Gastroesophageal sphincter (tissue), 3 donors: ENCODE results near the gene FOXK2.

Experiments
- CTCF ChIP-seq, 4 experiments: fragments of 200-600 bp in 2 of 4; fragments of 450-650 bp in 2 of 4; sonication (generic) in 1 of 4; IDR thresholded peaks; one replicate each; pipeline ENCODE4 v1.5.1; 2017 to 2019; ENCODE audit warnings: antibody characterized with exemption in 4 of 4, mild to moderate bottlenecking in 2 of 4, moderate library complexity in 2 of 4
- EP300 ChIP-seq: sonication (generic); formaldehyde crosslinking; IDR thresholded peaks from one replicate; pipeline ENCODE4 v1.6.1; 2017; ENCODE audit warnings: antibody characterized with exemption, mild to moderate bottlenecking
- POLR2A ChIP-seq, 2 donors: fragments of 450-650 bp; IDR thresholded peaks; one replicate each; pipeline ENCODE4 v1.6.1; 2017; ENCODE audit warnings: antibody characterized with exemption in 2 of 2, mild to moderate bottlenecking in 2 of 2, moderate library complexity in 1 of 2
- POLR2AphosphoS5 ChIP-seq: sonication (generic); formaldehyde crosslinking; IDR thresholded peaks from one replicate; pipeline ENCODE4 v1.6.1; 2017; ENCODE audit warnings: antibody characterized with exemption

GRCh38 chr17:82627405-82627804, 107.9 kb downstream of the FOXK2 start:
- no peak for TF ChIP-seq POLR2A (IDR thresholded peaks at IDR 0.05)
- TF ChIP-seq CTCF (IDR thresholded peaks at IDR 0.05) = no peak
- TF ChIP-seq POLR2AphosphoS5 = no peak
- TF ChIP-seq EP300 = no peak
